Activated CD4-positive, CD25-positive, alpha-beta regulatory T cell treated with anti-CD3 and anti-CD28 coated beads, Interleukin-2, amount 50 U/mL, for 24 hours (primary cell): ENCODE results near the gene PTPRD.
"Not testable (repeated sequence)": the region's sequence is repeated elsewhere in the genome, so short reads cannot be mapped to it uniquely, and the experiment has no call there.

ENCODE experiments used
- ATAC-seq, 2 donors: fragments of 150-1000 bp; cut with Tn5 transposase; one replicate each; pipeline ENCODE4 v1.10.0; 2021; ENCODE audit warnings: mild to moderate bottlenecking in 1 of 2, moderate library complexity in 1 of 2

Gene PTPRD

DNA sequence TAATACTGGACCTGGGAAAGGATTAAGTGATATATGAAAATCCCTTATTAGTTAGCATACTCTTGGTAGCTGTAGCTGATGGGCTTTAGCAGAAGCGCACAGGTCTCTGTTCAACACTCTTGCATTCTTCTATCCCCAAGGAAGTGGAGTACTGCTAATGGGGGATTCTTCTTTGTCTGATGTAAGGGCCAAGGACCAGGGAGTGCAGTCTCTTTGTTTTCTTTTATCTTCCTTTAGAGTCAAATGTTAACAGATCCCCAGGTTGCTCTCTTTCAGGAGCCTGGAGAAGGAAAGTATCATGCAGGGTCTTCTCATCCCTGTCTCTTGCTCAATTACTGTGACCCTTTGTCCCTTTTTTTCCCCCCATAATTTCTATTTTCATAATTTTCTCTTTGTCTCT lies 1666.3 kb downstream of the PTPRD start:
- ATAC-seq, result no peak

DNA sequence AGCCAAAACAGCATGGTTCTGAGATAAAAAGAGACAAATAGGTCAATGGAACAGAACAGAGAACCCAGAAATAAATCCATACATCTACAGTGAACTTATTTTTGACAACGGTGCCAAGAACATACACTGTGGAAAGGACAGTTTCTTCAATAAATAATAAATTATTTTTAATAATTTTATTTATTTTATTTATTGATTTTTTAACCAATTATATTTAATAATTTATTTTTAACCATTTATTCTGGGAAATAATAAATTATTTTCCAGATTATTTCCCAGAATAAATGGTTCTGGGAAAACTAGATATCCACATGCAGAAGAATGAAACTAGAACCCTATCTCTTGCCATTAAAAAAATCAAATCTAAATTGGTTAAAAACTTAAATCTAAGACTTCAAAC lies 1669.4 kb downstream of the PTPRD start:
- no peak for ATAC-seq

DNA sequence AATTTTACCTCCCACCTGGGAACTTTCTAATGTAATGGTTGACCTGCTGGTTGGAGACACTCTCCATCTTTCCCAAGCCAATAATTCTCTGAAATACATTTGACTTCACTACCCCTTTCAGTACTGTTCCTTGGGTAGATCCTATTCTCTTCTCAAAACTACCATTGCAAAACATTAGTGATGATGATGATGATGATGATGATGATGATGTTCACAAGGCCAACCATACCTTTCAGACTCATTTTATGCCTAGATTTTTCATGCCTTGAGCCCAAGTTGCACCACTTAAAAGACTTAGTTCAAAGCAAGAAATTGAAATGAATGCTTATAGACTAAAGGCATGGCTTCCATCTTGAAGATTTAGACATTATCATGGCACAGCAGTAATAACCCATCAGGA lies 1672.2 kb downstream of the PTPRD start:
- ATAC-seq, result no peak

DNA sequence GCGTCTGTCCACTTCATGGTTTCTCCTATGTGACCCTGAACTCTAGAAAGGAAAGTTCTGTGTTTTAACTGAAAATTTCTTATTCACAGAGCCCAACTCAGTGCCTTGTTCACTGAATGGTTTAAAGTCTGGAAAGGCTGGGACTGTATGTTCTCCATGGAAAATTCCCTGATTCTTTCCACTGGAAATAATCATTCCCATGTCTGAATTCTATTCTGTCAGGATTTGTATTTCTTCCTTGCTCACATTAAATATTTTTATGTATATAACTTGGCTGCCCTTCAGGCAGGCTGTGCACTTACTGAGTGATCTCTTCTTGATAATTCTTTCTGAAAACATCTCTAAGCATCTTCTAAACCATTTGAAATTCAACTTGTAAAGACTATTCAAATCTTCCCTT lies 1686.3 kb downstream of the PTPRD start:
- no peak for ATAC-seq

DNA sequence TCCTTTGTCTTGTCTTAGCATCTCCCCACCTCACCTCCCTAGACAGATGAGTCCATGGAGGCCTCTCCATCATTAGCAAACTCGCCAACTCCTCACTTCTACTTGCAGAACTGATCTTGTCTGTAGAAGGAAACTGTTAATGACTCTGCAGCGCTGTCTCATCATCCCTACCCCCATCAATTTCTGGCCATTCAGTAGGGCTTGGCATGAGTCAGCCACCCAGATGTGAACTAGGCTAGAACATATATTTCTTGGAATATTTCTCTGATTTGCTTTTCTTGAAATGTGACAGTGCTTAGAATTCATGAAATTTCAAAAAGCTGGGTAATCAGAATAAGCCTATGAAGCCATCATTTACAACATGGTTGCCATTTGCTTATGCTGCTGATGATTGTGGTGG lies 1688.2 kb downstream of the PTPRD start:
- ATAC-seq, result no peak

DNA sequence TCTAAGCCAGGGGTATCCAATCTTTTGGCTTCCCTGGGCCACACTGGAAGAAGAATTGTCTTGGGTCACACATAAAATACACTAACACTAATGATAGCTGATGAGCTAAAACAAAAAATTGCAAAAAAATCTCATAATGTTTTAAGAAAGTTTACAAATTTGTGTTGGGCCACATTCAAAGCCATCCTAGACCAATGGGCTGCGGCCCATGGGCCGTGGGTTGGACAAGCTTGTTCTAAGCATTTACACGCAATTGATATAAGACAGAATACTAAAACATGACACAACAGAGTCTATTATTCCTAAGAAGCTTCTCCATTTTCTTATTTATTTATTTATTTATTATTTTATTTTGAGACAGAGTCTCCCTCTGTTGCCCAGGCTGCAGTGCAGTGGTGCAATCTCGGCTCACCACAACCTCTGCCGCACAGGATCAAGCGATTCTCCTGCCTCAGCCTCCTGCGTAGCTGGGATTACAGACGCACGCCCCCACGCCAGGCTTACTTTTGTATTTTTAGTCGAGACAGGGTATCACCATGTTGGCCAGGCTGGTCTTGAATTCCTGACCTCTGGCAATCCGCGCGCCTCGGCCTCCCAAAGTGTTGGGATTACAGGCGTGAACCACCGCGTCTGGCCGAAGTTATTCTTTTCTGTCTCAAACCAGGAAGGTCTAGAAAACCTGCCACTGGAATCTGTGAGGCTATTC lies 1692.2 kb downstream of the PTPRD start:
- not testable (repeated sequence) for ATAC-seq

DNA sequence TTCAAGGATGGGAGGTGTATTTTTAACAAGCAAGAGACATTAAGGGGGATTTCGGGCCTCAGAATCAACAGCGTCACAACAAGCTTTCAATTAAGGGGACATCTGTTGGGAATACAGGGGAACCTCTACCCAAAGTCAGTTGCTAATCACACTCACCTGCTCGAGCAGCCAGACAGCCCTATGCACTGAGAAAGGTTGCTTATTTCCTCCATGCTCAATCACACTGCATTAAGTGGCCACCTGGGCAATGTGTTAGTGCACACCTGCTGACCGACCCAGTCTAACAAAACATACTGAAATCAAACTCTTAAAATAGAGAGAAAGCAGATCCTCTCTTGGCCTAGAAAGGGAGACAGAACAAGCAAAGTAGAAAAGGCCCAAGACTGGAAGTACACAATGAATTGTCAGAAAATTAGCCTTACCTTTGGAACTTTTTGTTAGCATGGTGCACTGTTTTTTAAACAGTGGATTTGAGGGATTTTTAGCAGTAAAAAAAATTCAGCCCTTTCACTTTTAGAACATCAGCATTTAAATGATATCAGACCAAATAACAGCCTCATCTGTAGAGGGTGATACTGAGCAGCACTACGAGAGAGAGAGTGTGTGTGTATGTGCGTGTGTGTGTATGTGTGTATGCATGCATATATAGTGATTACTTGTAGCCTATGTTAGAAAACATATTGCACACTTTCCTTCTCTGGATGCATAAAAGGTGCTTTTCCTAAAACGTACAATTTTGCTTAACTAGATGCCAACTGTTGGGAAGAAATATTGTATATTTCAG lies 1694.7 kb downstream of the PTPRD start:
- no peak for ATAC-seq

DNA sequence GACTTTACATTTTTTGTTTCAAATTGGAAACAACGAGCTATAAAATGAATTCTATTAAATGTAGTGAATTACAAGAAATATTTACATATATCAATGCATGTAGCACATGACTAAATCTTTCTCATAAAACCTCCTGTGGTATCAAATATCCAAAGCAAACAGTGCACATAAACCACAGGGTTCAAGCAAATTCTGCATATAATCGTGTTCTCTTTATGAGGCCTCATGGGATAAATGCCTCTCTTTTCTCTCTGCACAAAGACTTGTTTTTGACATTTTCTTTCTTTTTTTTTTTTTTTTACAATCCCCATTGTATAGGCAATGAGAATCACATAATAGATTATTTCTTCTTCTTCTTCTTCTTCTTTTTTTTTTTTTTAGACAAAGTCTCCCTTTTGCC lies 1696.0 kb downstream of the PTPRD start:
- no peak for ATAC-seq

DNA sequence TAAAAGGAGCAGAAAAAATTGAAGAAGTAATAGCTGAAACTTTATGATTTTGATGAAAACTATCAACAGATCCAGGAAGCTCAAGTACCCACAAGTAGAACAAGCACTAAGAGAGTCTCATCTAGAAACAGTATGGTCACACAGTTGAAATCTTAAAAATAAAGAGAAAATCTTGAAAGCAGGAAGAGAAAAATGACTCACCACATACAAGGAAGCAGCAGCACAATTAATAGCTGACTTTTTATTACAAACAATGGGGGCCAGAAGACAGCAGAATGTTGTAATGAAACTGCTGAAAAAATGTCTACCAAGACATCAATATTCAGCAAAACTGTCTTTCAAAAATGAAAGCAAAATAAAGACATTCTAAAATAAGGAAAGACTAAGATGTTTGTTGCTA lies 1704.9 kb downstream of the PTPRD start:
- no peak for ATAC-seq

DNA sequence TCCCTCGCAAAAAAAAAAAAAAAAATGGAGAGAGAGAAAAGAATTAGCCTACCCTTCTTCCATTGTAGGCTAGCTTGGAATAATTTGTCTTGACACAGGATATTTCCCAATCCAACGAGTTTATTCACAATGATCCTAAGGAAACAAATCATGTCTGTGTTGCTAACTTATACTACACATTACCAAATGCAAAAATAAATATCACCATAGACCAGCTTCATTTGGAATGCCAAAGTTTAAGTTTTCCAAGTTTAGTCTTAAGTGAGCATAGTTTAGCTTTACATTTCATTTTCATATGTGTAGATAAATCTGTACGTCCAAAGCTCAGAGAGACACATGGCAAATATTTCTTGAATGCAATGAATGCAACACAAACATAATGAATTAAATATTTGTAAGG lies 1707.1 kb downstream of the PTPRD start:
- ATAC-seq, result no peak

DNA sequence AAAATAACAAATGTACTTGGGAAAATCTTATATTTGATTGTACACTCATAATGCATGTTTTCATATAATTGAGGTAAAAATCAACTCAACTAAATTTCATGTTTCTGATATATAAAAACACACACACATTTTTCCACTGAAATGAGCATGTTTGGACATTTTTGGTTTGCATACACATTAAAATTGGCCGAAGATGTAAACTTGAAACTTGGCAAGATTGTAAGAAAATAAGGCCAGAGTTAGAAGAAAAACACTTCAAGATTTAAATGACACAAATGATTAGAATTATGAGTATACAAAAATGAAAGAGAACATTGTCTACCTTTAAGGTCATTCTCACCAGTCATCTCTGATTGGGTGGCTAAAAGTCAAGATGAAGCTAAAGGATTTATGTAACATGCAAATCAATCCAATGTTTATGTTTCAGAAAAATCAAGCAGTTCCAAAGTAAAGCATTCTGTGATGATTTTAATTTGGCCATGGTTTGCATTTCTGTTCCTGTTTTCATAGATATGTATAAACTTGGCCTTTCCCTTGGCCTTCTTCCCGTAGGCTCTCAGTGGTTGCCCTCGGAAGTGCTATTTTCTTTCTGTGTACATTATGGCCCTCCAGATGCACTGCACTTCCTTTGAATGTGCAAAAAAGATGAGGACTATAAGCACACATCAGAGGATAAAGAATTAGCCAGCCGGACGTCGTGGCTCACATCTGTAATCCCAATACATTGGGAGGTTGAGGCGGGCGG lies 1707.9 kb downstream of the PTPRD start:
- ATAC-seq, result no peak

DNA sequence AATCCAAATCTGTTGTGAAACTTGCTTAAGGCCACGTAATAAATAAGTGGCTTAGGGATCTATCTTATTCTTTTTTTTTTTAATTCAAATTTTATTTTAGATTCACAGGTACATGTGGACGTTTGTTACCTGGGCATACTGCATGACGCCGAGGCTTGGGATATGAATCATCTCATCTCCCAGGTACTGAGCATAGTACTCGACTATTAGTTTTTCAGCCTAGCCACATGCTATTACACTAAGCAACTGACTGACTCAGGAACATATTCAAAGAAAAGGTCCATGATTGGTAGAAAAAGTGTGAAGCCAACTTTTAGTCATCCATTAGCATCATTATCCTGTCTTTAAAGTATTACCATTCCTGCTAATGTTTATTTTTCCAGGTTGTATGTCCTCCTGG lies 1709.7 kb downstream of the PTPRD start:
- ATAC-seq, result no peak

DNA sequence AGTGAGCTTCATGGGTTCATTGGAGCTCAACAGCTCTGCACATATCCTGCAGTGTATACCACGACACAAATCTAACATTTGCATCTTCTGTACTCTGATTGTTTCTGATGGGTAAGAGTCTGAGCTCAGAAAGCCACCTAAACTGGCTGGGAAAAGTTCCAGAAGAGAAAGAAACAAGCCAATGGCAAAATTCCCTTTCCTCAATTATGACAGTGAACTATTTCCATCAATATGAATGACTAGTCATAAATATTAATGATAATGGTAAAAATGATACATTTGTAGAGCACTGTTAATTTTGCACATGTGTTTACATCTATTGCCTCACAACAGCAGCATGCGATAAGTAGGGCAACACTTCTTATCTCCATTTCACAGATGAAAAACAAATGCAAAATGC lies 1711.7 kb downstream of the PTPRD start:
- ATAC-seq, result no peak

DNA sequence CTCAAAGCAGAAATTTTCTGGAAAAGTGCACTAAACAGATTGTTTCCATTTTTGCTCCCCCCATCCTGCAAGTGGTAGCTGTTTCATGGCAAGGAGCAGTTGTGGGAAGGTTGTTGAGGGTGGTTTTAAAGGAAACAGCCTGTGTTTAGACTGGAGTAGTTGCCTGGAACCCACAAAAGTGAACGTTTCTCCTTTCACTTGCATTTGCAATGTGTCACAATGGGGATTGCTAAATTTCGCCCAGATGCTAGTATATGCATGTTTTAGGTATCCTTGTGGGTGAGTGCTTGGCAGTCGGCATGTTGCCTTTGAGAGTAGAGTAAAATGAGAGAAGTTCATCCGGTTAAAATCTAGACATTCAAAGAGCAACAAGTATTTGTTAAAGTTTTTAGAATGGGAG lies 1713.3 kb downstream of the PTPRD start:
- ATAC-seq, result no peak

DNA sequence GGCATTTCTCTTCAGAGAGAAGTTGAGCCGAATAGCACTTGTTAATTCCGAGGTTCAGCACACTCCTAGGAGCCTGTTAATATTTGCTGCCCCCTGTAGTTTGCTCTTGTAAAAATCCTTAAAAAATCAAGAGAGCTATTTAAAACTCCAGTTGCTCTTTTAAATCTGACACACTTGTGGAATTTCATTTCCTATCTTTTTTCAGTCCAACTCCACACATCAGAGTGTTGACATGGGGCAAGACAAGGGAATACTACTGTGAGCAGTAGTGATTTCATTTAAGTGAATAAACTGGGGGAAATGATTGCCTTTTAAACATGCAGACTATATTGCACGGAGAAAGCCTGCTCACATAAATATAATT lies 1717.0 kb downstream of the PTPRD start:
- no peak for ATAC-seq

DNA sequence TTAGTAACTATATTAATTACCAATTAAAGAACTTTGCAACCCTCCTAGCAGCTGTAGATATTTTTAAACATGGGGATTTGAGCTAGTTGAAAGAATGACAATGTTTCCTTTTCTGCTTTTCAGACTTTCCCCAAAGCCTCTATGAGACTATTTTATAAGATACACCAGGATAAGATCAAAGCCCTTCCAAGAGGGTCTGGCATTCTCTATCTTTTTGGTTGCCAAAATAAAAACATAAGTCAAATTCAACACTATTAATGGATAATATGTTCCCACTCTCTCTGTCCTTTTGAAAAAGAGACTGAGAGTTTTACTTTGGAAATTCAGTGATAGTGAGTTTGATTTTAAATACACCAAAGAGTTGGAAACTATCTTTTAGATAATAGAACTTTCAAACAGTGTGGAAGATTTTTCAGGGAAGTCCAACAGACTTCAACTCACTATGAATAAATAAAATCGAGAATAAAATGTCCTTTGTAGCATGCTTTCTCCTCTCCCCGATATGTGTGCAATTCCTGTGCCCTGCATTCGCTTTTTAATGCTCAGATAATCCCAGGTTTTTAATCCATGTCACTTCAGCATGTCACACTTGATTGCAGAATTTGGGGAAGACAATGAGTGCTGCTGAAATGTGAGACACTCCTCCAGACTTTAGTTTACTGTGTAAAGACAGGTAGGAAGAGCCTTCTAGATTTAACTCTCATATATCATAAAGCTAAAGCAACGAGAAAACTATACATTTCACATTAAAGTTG lies 1717.5 kb downstream of the PTPRD start:
- no peak for ATAC-seq

DNA sequence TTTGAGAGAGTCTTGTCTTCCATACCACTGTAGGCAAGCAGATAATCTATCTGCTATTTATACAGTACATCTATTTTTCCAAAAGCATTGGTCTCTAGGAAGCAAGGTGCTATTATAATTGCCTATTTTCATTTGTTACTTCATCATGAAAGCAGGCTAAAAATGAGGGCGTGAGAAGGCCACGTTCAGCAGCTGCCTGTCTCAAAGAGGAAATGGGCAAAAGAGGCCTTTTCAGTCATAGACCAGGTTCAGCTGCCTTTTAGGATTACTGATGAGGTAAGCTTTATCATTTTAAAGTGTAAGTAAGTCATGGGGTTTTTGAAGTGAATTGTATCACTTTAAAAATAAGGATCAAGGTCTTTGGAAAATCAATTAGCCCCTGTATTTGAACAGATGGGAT lies 1722.1 kb downstream of the PTPRD start:
- no peak for ATAC-seq

DNA sequence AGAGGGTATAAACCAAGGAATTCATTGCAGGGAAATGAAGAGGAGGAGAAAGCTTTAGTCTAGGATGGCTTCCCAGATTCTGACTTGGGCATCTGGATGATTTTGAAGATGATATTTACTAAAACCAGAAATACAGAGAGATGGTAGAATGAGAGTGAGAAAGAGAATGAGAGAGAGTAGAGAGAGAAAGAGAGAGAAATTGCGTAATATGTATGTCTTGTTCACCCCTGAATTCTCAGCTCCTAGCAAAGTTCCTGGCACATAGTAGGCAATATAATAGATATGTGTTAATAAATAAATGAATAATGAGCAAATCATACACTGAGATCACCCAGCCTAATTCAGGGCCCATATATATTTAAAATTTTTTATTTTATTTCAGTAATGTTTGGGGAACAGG lies 1723.7 kb downstream of the PTPRD start:
- no peak for ATAC-seq

DNA sequence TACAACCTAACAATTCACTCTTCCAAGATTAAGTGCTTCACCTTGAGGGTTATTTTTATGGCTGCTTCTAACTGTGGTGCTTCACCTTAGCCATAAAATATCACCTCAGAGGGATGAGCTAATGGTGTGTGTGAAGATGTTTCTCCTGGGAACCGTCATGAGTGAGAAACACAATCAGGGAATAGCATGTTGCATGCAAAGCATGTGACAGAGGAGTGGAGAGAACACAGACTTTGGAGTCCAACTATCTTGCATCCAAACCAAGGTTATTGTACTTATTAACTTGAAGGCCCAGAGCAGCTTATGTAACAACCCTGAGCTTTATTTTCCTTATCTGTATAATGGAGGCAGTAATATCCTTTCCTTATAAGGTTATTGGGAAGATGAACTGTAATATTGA lies 1724.2 kb downstream of the PTPRD start:
- ATAC-seq, result no peak

DNA sequence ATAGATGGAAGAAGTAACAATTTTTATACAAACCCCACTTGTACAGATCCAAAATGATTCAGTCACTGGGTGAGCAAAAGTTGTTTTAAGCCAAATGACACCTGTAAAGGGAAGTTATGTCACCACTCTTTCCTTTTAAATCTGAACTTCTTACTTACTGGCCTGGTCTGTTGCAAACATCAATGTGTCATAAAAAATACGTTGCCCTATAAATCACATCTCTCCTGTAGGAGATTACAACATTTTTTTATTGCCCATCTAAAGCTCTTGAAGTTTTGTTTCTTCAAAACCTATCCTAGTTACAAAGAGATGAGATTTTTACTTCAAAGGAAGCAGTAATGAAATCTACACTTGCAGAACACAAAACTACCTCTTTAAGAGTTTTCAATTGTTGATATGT lies 1725.4 kb downstream of the PTPRD start:
- ATAC-seq, result no peak

DNA sequence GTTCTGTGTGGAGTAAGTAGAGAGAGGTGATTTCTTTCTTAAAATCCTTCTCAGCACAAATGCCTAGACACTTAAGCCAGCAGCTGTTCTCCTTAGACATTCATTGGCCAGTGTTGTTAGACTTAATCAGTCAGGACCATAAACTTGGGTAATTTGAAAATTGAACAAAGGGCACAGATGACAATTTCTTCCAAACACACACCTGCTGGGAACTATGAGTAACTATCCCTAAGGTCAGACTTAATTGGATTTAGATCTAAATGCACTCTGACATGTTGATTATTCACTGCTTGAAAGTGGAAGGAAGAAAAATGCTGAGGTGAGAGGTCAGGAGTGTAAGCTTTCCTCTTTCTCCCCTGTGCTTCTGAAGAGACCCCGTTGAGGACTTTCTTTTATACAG lies 1729.5 kb downstream of the PTPRD start:
- ATAC-seq, result no peak

DNA sequence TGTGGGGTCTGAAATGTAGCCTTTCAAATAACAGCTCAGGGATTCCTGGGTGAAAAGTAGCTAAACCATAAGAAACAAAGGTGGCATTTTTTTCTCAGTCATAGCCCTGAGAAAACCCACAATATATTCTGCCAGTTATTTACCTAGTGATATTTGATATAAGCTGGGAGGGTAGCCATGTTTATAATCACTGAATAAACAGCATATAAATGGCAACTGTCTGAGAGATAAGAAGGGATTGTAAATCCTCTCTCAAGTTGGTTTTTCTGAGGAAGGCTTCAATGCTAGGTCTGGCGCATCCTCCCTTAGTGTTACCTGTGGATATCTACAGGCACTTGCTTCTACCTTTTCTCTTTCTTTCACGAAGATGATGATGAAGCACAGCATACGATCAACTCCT lies 1732.7 kb downstream of the PTPRD start:
- no peak for ATAC-seq

DNA sequence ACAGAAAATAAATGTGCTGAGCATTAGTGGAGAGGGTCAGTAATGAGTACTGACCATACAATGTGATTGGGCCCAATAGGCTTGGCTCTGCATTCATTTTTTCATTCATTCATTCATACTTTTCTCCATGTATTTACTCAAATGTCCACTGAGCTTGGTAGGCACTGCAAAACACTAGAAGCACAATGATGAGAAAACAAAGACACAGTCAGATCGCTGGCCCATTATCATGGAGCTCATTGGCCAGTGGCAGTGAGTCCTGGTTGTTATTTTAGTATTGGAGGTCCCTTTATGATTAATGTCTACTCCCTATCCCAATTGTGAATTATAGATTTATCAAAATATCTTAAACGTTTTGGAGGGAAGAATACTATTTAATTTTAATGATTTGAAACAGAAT lies 1733.5 kb downstream of the PTPRD start:
- ATAC-seq, result no peak
